Gastrocnemius medialis (tissue), 4 donors: ENCODE data around the gene CFAP46. TPM values are rescaled to one million over a fixed set of nuclear protein-coding genes. Genes with fewer than 3 reads are reported as not detected.

Source experiments
- ATAC-seq, 2 donors: fragments of 150-250 bp; one replicate each; pipeline ENCODE4 v1.9.1; 2016
- DNase-seq, 2 donors: peaks; one replicate each; pipeline ENCODE4 v3.0.0-alpha.2; 2019
- H3K27ac ChIP-seq, 4 donors: fragments of 200-600 bp; sonication (generic); 1 replicate in 1 of 4; 2 replicates in 3 of 4; pipeline ENCODE4 v1.5.1; 2016 to 2018; ENCODE audit warnings: mild to moderate bottlenecking in 2 of 4, moderate library complexity in 1 of 4
- H3K27me3 ChIP-seq, 3 donors: fragments of 200-600 bp; sonication (generic) in 2 of 3; 1 replicate in 1 of 3; 2 replicates in 2 of 3; pipeline versions ENCODE4 v1.5.1 to v1.6.0; 2016 to 2019; ENCODE audit warnings: mild to moderate bottlenecking in 1 of 3, moderate library complexity in 1 of 3
- H3K36me3 ChIP-seq, 2 donors: fragments of 200-600 bp; sonication (generic) in 1 of 2; one replicate each; pipeline ENCODE4 v1.5.1; 2017 to 2018
- H3K4me1 ChIP-seq, 2 donors: fragments of 200-600 bp; sonication (generic) in 1 of 2; one replicate each; pipeline ENCODE4 v1.5.1; 2016 to 2017; ENCODE audit warnings: mild to moderate bottlenecking in 2 of 2
- H3K4me3 ChIP-seq, 4 donors: fragments of 200-600 bp; sonication (generic) in 3 of 4; 1 replicate in 1 of 4; 2 replicates in 3 of 4; pipeline ENCODE4 v1.5.1; 2016 to 2019; ENCODE audit warnings: mild to moderate bottlenecking in 2 of 4
- H3K9me3 ChIP-seq, 3 donors: fragments of 200-600 bp; sonication (generic) in 2 of 3; 1 replicate in 1 of 3; 2 replicates in 2 of 3; pipeline ENCODE4 v1.5.1; 2016 to 2019
- CTCF ChIP-seq, 5 experiments: fragments of 450-650 bp in 3 of 5; fragments of 200-600 bp in 2 of 5; sonication (generic) in 2 of 5; IDR thresholded peaks in 4 of 5; conservative IDR thresholded peaks in 1 of 5; 1 replicate in 4 of 5; 2 replicates in 1 of 5; pipeline ENCODE4 v1.5.1; 2016 to 2019; ENCODE audit warnings: antibody characterized with exemption in 5 of 5, mild to moderate bottlenecking in 3 of 5, moderate library complexity in 3 of 5
- POLR2A ChIP-seq, 2 donors: fragments of 450-650 bp; IDR thresholded peaks; one replicate each; pipeline ENCODE4 v1.6.1; 2017; ENCODE audit warnings: antibody characterized with exemption in 2 of 2, mild to moderate bottlenecking in 2 of 2, moderate library complexity in 2 of 2
- in situ Hi-C, 4 donors: fragments of 200-750 bp; cut with MboI; loops; one replicate each; pipeline versions ENCODE4 v1.15.0 to v1.8.0; 2017; ENCODE audit warnings: low sequenced_read_pairs in 4 of 4
- intact Hi-C: fragments of 100-400 bp; cut with DNase I; formaldehyde crosslinking; loops from one replicate; pipeline ENCODE4 v1.15.1; 2023; ENCODE audit warnings: low total_unique reads
- total RNA-seq, 4 donors: library from RNA; depleted of rRNA; stranded (reverse); fragments of >200 nt; gene quantifications; one replicate each; pipeline versions ENCODE4 v1.1.0 to v1.2.3, GENCODE V29; 2016

Gene CFAP46
- total RNA-seq, 4 donors from 2014 or later = 4.2 to 27.9 (median 11.9) TPM

- TF ChIP-seq CTCF (IDR thresholded peaks at IDR 0.05 in 4 of 5, conservative IDR thresholded peaks at IDR 0.05 in 1 of 5) (no peak), POLR2A (IDR thresholded peaks at IDR 0.05) (no peak)
- DNase-seq (no peak), ATAC-seq (no peak)
- Histone ChIP-seq H3K27ac (no peak overlapping the region), H3K4me1 (no peaks in the 10 kb centered on the region), H3K4me3 (no peak overlapping the region), H3K36me3 (no peaks in the 10 kb centered on the region), H3K9me3 (no peaks in the 10 kb centered on the region), H3K27me3 (peaks cover 13 to 22% (median 21%) of the 10 kb centered on the region in 3 donors)
- intact Hi-C loops (no loop called here), in situ Hi-C loops (no loop called here)
Measured at GRCh38 chr10:132951926-132952325, 9.6 kb upstream of the CFAP46 start.

- Histone ChIP-seq H3K4me1 (no peaks in the 10 kb centered on the region), H3K4me3 (no peak overlapping the region), H3K36me3 (no peaks in the 10 kb centered on the region), H3K27me3 (peaks cover 17 to 21% (median 20%) of the 10 kb centered on the region in 3 donors), H3K9me3 (no peaks in the 10 kb centered on the region), H3K27ac (no peak overlapping the region)
- no peak for ATAC-seq
- intact Hi-C loops (no loop called here), in situ Hi-C loops (loop anchor here in 2 of 4 donors (10.0 to 25.0 kb wide), 2 partner anchors 164 to 176 kb away; no protein-coding TSS in a partner anchor)
- DNase-seq = no peak
- no peak for TF ChIP-seq CTCF (IDR thresholded peaks at IDR 0.05 in 4 of 5, conservative IDR thresholded peaks at IDR 0.05 in 1 of 5)
Measured at GRCh38 chr10:132948351-132948750, 6.0 kb upstream of the CFAP46 start.

- H3K4me1 ChIP-seq = no peaks in the 10 kb centered on the region
- DNase-seq = no peak
- no peaks in the 10 kb centered on the region for H3K9me3 ChIP-seq
- H3K27me3 ChIP-seq = peaks cover 17 to 26% (median 21%) of the 10 kb centered on the region in 3 donors
- no peak overlapping the region for H3K4me3 ChIP-seq
- TF ChIP-seq POLR2A (IDR thresholded peaks at IDR 0.05) = no peak
- TF ChIP-seq CTCF (IDR thresholded peaks at IDR 0.05 in 4 of 5, conservative IDR thresholded peaks at IDR 0.05 in 1 of 5) = no peak
- no peaks in the 10 kb centered on the region for H3K36me3 ChIP-seq
- in situ Hi-C loops (loop anchor here in 2 of 4 donors (10.0 to 25.0 kb wide), 2 partner anchors 164 to 177 kb away; no protein-coding TSS in a partner anchor), intact Hi-C loops (no loop called here)
- ATAC-seq = no peak
- no peak overlapping the region for H3K27ac ChIP-seq
Measured at GRCh38 chr10:132947843-132948242, 5.5 kb upstream of the CFAP46 start.

- intact Hi-C loops = no loop called here
- H3K27me3 ChIP-seq = peaks cover 18 to 31% (median 24%) of the 10 kb centered on the region in 3 donors
- DNase-seq = no peak
- no peaks in the 10 kb centered on the region for H3K4me1 ChIP-seq
- ATAC-seq = no peak
- no peaks in the 10 kb centered on the region for H3K9me3 ChIP-seq
- TF ChIP-seq CTCF (IDR thresholded peaks at IDR 0.05 in 4 of 5, conservative IDR thresholded peaks at IDR 0.05 in 1 of 5) (no peak), POLR2A (IDR thresholded peaks at IDR 0.05) (no peak)
- no peak overlapping the region for H3K27ac ChIP-seq
- no peaks in the 10 kb centered on the region for H3K36me3 ChIP-seq
- no peak overlapping the region for H3K4me3 ChIP-seq
- in situ Hi-C loops = loop anchor here in 2 of 4 donors (10.0 to 25.0 kb wide), 2 partner anchors 165 to 178 kb away; no protein-coding TSS in a partner anchor
Measured at GRCh38 chr10:132946806-132947546, 4.6 kb upstream of the CFAP46 start.
